Stimulated activated CD4-positive, alpha-beta T cell treated with anti-CD3 and anti-CD28 coated beads, Interleukin-12 subunit alpha, Interleukin-12 subunit beta, amount 100 ng/mL, for 4 hours (primary cell): ENCODE results near the gene GALNT13.

Experiments used
- DNase-seq: peaks from one replicate; pipeline ENCODE4 v3.0.0-alpha.2; 2020

GALNT13 gene

DNA sequence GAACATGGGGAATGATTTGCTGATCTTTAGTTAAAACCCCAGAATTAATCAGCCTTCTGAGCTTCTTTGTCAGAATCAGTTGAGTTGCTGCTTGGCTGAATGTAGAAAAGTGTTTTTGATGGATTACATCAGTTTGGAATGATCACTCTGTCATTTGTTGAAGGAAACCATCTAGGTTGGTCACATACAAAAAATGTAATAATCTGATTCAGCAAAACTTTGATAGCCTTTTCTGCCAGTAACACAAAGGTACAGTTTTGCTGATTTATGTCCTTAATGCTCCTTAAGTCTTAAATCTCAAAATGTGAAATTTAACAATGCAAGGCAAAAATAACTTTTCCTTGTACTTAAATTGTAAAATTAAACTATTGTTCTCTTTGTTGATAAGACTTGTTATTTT, 74.3 kb downstream of the GALNT13 start:
- DNase-seq, result no peak

DNA sequence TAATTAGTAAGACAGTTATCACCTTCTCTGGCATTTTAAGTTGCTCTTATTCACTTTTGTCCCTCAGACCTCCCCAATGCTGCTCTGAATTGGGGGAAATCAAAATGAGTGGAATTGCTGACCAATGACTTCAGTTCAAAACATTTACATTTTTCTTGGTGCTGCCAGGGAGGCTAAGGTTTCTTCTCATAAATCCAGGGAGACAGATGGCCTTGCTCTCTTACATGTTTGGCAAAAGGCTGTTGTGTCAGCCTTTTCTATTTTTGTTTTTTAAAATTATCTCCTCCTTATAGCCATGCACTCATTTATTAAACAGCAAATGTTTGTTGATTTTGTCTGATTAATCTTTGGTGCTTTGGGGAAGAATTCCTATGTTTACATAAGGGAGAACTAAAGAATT, 82.0 kb downstream of the GALNT13 start:
- DNase-seq, result no peak

- DNase-seq, result no peak
Observed at GRCh38 chr2:153963256-153963655, 91.5 kb downstream of the GALNT13 start.

DNA sequence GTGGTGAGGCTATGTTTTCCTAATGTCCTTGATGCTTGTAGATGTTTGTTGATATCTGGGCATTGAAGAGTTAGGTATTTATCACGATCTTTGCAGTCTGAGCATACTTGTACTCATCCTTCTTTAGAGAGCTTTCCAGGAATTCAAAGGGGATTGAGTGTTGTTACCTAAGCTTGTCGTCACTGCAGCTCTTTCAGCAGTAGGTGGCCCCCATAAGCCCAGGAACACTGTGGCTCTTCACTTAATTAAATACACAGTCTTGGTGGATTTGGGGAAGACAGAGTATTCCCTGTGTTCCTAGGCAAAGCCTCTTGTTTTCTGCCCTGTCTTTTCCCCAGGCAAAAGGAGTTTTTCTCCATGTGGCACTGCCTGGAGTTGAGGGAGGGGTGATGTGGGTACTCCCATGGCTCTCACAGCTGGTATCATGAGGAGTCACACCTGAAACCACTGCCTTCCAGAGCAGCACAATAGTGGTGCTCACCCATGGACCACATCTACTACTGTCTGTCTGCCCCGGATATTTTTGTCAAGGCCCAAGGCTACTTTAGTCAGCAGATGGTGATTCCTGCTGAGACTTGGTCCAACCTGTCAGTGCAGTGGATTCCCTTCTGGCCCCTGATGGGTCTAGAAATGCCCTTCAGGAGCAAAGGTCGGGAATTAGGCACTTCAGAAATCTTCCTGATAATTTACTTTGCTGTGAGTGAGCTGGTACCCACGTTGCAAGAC, 95.7 kb downstream of the GALNT13 start:
- no peak for DNase-seq

DNA sequence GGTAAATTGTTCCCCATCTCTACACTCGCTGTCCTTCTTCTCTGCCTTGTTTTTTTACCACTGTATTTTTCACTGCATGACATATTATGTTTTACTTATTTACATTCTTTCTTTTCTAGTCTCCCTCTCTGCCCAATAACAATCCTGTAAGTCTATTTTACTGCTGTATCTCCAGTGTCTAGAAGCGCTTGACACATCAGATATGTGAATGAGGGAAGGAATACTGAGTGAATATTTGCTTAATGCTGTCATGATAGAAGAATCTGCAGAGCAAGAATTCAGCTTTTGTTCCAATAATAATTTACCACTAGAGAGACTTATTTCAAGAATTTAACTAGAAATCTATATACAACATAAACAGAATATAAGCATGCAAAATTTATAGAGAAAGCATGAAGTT, 99.5 kb downstream of the GALNT13 start:
- no peak for DNase-seq

GRCh38 chr2:153971855-153972254, 100.1 kb downstream of the GALNT13 start:
- DNase-seq, result no peak

- DNase-seq, result no peak
Observed at GRCh38 chr2:153972412-153972811, 100.7 kb downstream of the GALNT13 start.

DNA sequence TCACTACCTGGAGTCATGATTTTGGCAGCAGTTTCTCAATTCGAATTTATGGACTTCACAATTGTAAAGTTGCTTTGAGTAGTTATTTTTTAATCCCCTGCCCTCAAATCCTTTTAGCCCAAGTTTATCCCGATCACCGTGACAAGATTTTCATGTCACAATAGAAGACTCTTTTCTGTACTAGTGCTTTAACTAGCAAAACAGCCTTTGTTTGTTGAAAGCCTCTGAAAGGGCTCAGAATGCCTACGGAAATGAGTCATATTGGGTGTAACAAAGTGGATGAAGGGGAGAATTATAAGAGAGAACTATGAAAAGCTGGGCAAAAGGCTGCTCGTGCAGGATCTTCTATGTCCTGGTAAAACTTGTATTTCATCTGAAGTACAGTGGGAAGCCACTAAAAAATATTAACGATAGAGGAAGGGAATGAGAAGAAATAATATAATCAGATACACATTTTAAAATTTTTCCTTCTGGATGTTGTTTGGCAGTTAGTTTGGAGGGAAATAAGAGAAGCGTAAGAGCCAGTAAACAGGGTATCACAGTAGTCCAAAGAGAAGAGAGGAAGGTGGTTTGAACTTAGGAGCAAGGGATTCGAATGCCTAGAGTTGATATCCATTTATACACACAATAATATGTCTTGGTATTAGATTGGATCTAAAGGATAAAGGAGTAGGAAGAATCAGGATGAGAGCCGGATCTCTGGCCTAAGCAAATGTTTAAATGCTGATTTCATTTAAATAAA, 114.9 kb downstream of the GALNT13 start:
- no peak for DNase-seq

DNA sequence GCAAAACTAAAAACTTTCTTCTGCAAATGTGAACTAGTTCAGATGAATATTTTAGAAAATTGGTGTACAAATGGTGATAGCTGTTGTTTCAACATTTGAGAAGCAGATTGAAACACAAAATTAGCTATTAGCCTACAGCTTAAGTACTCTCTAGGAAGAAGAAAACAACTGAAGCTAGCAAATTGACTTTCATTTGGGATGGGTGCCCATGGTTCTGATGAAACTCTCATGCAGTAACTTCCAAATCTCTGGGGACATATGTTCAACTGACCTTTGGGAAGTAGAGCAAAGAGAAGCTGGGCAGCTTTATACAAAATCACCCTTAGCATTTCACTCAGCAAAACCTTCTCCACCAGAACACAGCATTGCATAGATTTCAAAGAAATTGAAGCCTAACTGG, 119.0 kb downstream of the GALNT13 start:
- no peak for DNase-seq

- DNase-seq, result no peak
Observed at GRCh38 chr2:154013514-154013913, 141.8 kb downstream of the GALNT13 start.

DNA sequence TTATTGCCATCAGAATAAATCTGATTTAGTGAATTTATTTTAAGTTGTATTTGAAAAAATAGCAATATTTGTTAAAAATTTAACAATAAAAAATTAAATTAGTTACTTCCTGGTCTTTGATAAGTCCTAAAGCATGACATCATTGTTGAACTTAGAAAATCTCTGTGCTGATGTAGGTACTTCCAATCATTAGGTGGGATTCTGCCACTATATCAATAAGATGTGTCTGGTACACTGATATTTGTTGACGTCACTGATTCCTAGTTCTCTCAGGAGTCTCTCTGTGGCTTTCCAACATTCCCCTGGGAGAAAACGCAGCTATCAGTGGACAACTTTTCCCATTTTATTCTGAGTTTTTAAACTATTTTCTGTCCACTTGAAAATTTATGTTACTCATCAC, 143.5 kb downstream of the GALNT13 start:
- DNase-seq, result no peak

GRCh38 chr2:154029504-154029903, 157.8 kb downstream of the GALNT13 start:
- DNase-seq, result no peak

- no peak for DNase-seq
Observed at GRCh38 chr2:154032220-154032619, 160.5 kb downstream of the GALNT13 start.

DNA sequence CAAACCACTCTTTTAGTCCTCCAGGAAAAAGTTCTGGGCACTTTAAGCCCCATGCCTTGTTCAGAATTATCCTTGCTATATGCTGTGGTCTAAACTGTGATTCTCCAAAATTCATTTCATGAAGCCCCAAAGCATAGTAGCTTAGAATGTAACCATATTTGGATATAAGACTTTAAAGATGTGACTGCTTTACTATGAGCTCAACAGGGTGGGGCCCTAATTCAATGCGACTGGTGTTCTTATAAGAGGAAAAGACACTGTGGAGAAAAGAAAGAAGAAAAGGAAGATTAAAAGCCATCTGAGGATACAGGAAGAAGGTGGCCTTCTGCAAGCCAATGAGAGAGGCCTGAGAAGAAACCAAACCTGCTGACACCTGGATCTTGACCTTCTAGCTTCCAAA, 174.8 kb downstream of the GALNT13 start:
- DNase-seq, result no peak

DNA sequence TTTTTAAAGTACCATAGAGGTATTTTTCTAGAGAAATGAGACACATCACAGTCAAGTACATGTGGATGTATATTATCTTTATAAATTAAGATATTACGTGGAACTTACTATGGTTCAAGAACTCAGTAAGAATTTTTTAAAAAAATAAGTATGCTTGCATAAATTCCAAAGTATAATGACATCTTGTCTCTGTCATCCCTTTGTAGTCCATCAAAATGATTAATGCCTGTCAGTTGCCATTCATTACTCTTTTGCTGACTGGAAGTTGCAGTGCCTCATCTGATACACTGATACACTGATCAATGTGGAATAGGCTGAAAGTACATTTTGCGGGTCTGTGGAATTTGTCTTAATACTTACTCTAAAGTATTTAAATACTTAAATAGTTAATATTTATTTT, 177.2 kb downstream of the GALNT13 start:
- DNase-seq, result no peak

GRCh38 chr2:154049561-154049960, 177.8 kb downstream of the GALNT13 start:
- DNase-seq, result no peak

- no peak for DNase-seq
Observed at GRCh38 chr2:154067124-154067523, 195.4 kb downstream of the GALNT13 start.

- no peak for DNase-seq
Observed at GRCh38 chr2:154078926-154079325, 207.2 kb downstream of the GALNT13 start.

- DNase-seq, result no peak
Observed at GRCh38 chr2:154092571-154092970, 220.8 kb downstream of the GALNT13 start.

GRCh38 chr2:154093856-154094255, 222.1 kb downstream of the GALNT13 start:
- DNase-seq, result no peak

DNA sequence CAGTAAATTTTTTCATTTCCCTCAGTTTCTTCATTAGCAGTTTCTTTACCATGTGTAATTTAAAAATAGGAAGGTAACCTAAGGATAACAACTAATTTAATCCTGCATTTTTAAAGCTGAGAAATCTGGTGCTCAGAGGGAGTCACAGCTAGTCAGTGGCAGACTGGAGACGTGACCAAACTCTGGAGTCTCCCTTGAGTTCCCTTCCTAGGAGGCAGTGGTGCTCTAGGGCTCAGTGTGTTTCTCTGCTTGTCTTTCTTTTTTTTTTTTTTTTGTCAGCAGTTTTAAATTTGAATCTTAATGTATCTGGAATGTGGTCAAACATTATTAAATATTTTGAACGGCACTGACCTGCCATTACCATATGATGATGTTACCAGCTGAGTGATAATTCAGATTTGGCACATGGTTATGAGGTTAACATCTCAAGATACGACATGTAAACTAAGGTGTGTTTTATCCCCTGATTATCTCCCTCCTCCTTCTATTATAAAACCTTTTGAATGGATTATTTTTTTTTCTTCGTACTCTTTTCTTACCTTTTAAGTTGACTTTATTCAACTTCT, 226.2 kb downstream of the GALNT13 start:
- no peak for DNase-seq

GRCh38 chr2:154120706-154121105, 249.0 kb downstream of the GALNT13 start:
- DNase-seq, result no peak

DNA sequence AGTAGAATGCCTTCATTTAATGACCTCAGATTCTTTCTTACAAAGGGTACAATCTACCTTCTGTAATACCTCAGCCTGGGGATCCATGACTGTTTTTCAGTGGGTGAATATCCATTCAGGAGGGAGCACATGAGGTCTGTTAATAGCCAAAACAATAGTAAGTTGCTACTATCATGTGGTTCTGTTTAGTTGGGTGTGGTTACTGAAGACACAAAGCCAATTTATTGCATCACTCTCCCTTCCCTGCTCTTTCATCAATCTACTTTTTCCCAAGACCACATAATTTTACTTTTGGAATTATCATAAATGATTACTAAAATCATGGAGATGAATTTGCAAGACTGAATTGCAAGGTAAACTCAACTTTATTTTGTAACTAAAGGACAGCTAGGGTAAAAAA, 254.2 kb downstream of the GALNT13 start:
- no peak for DNase-seq

GRCh38 chr2:154130821-154131220, 259.1 kb downstream of the GALNT13 start:
- no peak for DNase-seq
